GM12878 (cell line): ENCODE measurements around the gene MRPL53. TPM values are rescaled to one million over a fixed set of nuclear protein-coding genes. Genes with fewer than 3 reads are reported as not detected.

Source experiments
- CEBPB ChIP-seq, 2 experiments: fragments of 150-350 bp in 1 of 2; IDR thresholded peaks; 2 replicates each; pipeline ENCODE4 v1.6.1; 2012 to 2014; ENCODE audit warnings: low read depth in 2 of 2, low read length in 2 of 2, borderline replicate concordance in 1 of 2, inconsistent platforms in 1 of 2
- ESRRA ChIP-seq: IDR thresholded peaks from 2 replicates; pipeline ENCODE4 v1.6.1; 2012; ENCODE audit warnings: mild to moderate bottlenecking, low read length, improper control_type of control experiment
- HCFC1 ChIP-seq: fragments of 150-350 bp; IDR thresholded peaks from 2 replicates; pipeline ENCODE4 v1.6.1; 2014; ENCODE audit warnings: low read length
- RAD21 ChIP-seq: IDR thresholded peaks from 2 replicates; pipeline ENCODE4 v1.6.1; 2011; ENCODE audit warnings: mild to moderate bottlenecking, low read depth, low read length, moderate library complexity; ENCODE audit not compliant: insufficient read depth
- REST ChIP-seq: IDR thresholded peaks from 2 replicates; pipeline ENCODE4 v1.6.1; 2012; ENCODE audit warnings: mild to moderate bottlenecking, low read depth, low read length
- SMAD5 ChIP-seq: IDR thresholded peaks from 2 replicates; pipeline ENCODE4 v1.6.1; 2016; ENCODE audit warnings: antibody characterized with exemption, low read depth
- SREBF1 ChIP-seq: IDR thresholded peaks from 2 replicates; pipeline ENCODE4 v1.6.1; 2012; ENCODE audit warnings: mild to moderate bottlenecking, low read length
- YY1 ChIP-seq: IDR thresholded peaks from 2 replicates; pipeline ENCODE4 v1.6.1; 2011; ENCODE audit warnings: low read depth, mild to moderate bottlenecking, low read length
- polyA plus RNA-seq, 11 experiments: library from polyadenylated mRNA; depleted of rRNA in 4 of 11; unstranded in 6 of 11; stranded (reverse) in 5 of 11; fragments of >200 nt; fragmentation: Nextera tagmentation in 4 of 11; fragmentation: Illumina TruSeq in 1 of 11; extraction: Ambion mirVana in 4 of 11; extraction: Trizol in 1 of 11; gene quantifications; 1 replicate in 1 of 11; 2 replicates in 10 of 11; pipeline versions ENCODE4 v1.2.1 to v1.2.3, GENCODE V29; 2011 to 2016; ENCODE audit warnings: inconsistent platforms in 2 of 11, missing spikeins in 2 of 11, low read depth in 1 of 11
- total RNA-seq, 4 experiments: library from RNA; depleted of rRNA in 3 of 4; stranded (reverse); fragments of >200 nt in 3 of 4; fragmentation: Illumina TruSeq in 1 of 4; extraction: Trizol in 1 of 4; gene quantifications; 2 replicates each; pipeline versions ENCODE4 v1.2.1 to v1.2.3, GENCODE V29; 2013 to 2021

MRPL53 gene
- total and polyA plus RNA-seq, 10 of the 15 experiments (the other 5 are each of a cell fraction or from before 2014, with no cell fraction given) = 15.1 to 167 (median 80.9) TPM

DNA sequence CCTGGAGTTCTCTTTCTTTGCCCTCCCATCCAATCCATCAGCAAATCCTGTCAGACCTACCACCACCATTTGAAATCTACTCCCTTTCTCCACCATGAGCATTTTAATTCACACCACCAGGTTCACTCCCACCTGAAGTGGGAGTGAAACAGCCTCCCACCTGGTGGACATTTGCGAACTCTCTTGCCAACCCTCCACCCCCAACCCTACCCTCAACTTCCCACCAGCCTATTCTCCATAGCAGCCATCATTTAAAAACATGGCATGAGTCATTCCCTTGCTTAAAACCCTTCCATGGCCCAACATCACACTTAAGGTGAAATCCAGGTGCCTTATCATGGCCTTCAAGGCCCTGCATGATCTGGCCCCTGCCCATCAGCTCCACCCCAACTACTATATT lies 34.2 kb downstream of the MRPL53 start (continued):
- TF ChIP-seq SMAD5 = no peak
- no peak for TF ChIP-seq SREBF1
- TF ChIP-seq REST = no peak
- no peak for TF ChIP-seq ESRRA
- no peak for TF ChIP-seq CEBPB (IDR thresholded peaks at IDR 0.05; ENCODE audit: borderline replicate concordance in 1 of 2, low read depth in 2 of 2, low read length in 2 of 2)
- no peak for TF ChIP-seq RAD21
- no peak for TF ChIP-seq HCFC1
- TF ChIP-seq YY1 = no peak
- TF ChIP-seq, all 136 proteins: peak for 0
